ENCODE data around the gene TMEM150A. TPM values are rescaled to one million over a fixed set of nuclear protein-coding genes. Genes with fewer than 3 reads are reported as not detected.
A peak's percentile ranks its signal among the peaks of the same experiment; 100 is the strongest.

Gene TMEM150A
- total RNA-seq, 2 experiments from 2014 or later = 0.92 to 1.1 TPM

- no peaks in the 10 kb centered on the region for H3K4me1 ChIP-seq (ENCODE audit: insufficient read depth, low read length, poor library complexity, severe bottlenecking)
- POLR2A ChIA-PET = interaction anchor here (0.5 kb wide), 1 partner anchor 512 kb away, joined by 4 read pairs; no protein-coding TSS in a partner anchor
- no peaks in the 10 kb centered on the region for H4K20me1 ChIP-seq (ENCODE audit: insufficient read depth, low read length)
- H3K27ac ChIP-seq (ENCODE audit: low read depth, low read length, poor library complexity, severe bottlenecking) = no peak overlapping the region
- H2AFZ ChIP-seq (ENCODE audit: low read length) = no peak overlapping the region
- H3K79me2 ChIP-seq (ENCODE audit: insufficient read depth, low read depth, low read length) = no peaks in the 10 kb centered on the region
- H3K36me3 ChIP-seq (ENCODE audit: insufficient read depth, low read length) = peaks cover 97% of the 10 kb centered on the region
- no peak for DNase-seq (ENCODE audit: low spot score)
- intact Hi-C loops (cut with micrococcal nuclease; ENCODE audit: unreplicated experiment) = no loop called here
- H3K9me3 ChIP-seq (ENCODE audit: low read length) = no peaks in the 10 kb centered on the region
- no peak overlapping the region for H3K4me3 ChIP-seq (ENCODE audit: low read depth, low read length, poor library complexity, severe bottlenecking)
- CTCF ChIA-PET (ENCODE audit: unreplicated experiment) = interaction anchor here (0.6 to 1.6 kb wide), 2 partner anchors 12 to 194 kb away, joined by 3 to 5 read pairs; no protein-coding TSS in a partner anchor
- no peak for TF ChIP-seq EZH2phosphoT487 (IDR thresholded peaks at IDR 0.05; ENCODE audit: borderline replicate concordance, low read depth, low read length)
- TF ChIP-seq, protein P1, sequence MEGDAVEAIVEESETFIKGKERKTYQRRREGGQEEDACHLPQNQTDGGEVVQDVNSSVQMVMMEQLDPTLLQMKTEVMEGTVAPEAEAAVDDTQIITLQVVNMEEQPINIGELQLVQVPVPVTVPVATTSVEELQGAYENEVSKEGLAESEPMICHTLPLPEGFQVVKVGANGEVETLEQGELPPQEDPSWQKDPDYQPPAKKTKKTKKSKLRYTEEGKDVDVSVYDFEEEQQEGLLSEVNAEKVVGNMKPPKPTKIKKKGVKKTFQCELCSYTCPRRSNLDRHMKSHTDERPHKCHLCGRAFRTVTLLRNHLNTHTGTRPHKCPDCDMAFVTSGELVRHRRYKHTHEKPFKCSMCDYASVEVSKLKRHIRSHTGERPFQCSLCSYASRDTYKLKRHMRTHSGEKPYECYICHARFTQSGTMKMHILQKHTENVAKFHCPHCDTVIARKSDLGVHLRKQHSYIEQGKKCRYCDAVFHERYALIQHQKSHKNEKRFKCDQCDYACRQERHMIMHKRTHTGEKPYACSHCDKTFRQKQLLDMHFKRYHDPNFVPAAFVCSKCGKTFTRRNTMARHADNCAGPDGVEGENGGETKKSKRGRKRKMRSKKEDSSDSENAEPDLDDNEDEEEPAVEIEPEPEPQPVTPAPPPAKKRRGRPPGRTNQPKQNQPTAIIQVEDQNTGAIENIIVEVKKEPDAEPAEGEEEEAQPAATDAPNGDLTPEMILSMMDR (conservative IDR thresholded peaks at IDR 0.05; ENCODE audit: low read length) = no peak
- H3K9me2 ChIP-seq (ENCODE audit: insufficient read depth, low read length) = no peaks in the 10 kb centered on the region
- no peak overlapping the region for H3K4me2 ChIP-seq (ENCODE audit: low read length)
- no TSS peak for BruUV-seq (replicated peaks)
Observed at GRCh38 chr2:85649201-85650190, 47.0 kb upstream of the TMEM150A start.

DNA sequence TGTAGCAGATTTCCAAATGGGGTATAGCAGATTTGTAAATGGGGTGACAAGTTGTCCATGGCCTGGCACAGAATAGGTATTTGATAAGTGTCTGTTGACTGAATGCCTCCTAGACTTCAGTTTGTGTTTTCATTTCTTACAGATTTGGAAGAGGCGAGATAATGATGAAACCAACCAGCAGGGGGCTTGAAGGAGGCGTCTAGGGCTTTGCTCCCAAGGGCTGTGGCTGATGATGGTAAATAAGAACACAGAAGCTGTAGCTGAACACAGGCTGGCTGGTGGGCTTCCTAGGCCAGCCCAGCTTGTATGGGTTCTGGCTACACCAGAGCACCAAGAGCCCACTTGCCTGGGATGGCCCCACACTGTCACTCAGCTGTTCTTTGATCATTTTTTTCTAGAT lies 46.1 kb upstream of the TMEM150A start:
- CTCF ChIA-PET (ENCODE audit: unreplicated experiment) = interaction anchor here (0.6 to 1.6 kb wide), 2 partner anchors 11 to 193 kb away, joined by 3 to 5 read pairs; no protein-coding TSS in a partner anchor
- peak; percentile 32 for DNase-seq (ENCODE audit: low spot score)
- TF ChIP-seq, protein P1 (conservative IDR thresholded peaks at IDR 0.05; ENCODE audit: low read length) = peak; percentile 75
- TF ChIP-seq EZH2phosphoT487 (IDR thresholded peaks at IDR 0.05; ENCODE audit: borderline replicate concordance, low read depth, low read length) = no peak
- Histone ChIP-seq H4K20me1 (ENCODE audit: insufficient read depth, low read length) (no peaks in the 10 kb centered on the region), H3K4me1 (ENCODE audit: insufficient read depth, low read length, poor library complexity, severe bottlenecking) (no peaks in the 10 kb centered on the region), H3K27ac (ENCODE audit: low read depth, low read length, poor library complexity, severe bottlenecking) (no peak overlapping the region), H3K9me2 (ENCODE audit: insufficient read depth, low read length) (no peaks in the 10 kb centered on the region), H3K4me3 (ENCODE audit: low read depth, low read length, poor library complexity, severe bottlenecking) (no peak overlapping the region), H3K36me3 (ENCODE audit: insufficient read depth, low read length) (peaks cover 97% of the 10 kb centered on the region), H3K79me2 (ENCODE audit: insufficient read depth, low read depth, low read length) (no peaks in the 10 kb centered on the region), H3K9me3 (ENCODE audit: low read length) (no peaks in the 10 kb centered on the region), H3K4me2 (ENCODE audit: low read length) (no peak overlapping the region), H2AFZ (ENCODE audit: low read length) (no peak overlapping the region)
- intact Hi-C loops (cut with micrococcal nuclease; ENCODE audit: unreplicated experiment) = no loop called here
- POLR2A ChIA-PET = no interaction called here
- no TSS peak for BruUV-seq (replicated peaks)

Data from OCI-LY7 (cell line).